Measurements from ENCODE around the gene ARHGAP32. TPM values are rescaled to one million over a fixed set of nuclear protein-coding genes. Genes with fewer than 3 reads are reported as not detected.

ARHGAP32 gene
- total RNA-seq, 1 donor from 2014 or later, result 5.1 TPM

GRCh38 chr11:129117595-129118350, 74.4 kb downstream of the ARHGAP32 start:
- intact Hi-C loops (cut with micrococcal nuclease), result loop anchor here (1.0 to 5.0 kb wide), 5 partner anchors 214 to 634 kb away; no protein-coding TSS in a partner anchor

GRCh38 chr11:129115652-129116586, 76.2 kb downstream of the ARHGAP32 start:
- intact Hi-C loops (cut with micrococcal nuclease), result loop anchor here (2.0 to 5.0 kb wide), 2 partner anchors 234 to 581 kb away; no protein-coding TSS in a partner anchor

DNA sequence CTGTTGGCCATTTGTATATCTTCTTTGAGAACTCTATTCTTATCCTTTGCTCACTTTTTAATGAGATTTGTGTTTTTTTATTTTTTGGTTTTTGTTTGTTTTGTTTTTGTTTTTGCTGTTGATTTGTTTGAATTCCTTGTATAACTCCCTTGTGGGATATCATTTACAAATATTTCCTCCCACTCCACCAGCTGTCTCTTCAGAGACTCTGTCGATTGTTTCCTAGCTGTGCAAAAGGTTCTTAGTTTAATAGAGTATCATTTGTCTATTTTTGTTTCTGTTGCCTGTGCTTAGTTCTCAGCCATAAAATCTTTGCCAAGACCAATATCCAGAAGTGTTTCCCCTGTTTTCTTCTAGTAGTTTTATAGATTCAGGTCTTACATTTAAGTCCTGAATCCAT, 82.4 kb downstream of the ARHGAP32 start:
- intact Hi-C loops (cut with micrococcal nuclease), result no loop called here

DNA sequence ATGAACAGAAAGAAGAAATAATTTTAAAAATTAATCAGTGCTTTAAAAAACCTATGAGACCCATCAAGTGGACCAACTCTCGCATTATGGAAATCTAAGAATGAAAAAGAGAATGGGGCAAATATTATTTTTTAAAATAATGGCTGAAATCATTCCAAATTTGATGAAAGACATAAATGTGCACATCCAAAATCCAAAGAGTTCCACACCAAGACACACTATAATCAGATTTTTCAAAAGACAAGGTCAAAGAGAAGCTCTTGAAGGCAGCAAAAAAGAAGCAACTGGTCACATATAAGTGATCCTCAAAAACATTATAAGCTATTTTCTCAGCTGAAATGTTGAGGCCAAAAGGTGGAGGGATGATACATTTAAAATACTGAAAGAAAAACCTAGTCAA, 85.3 kb downstream of the ARHGAP32 start:
- intact Hi-C loops (cut with micrococcal nuclease), result no loop called here

GRCh38 chr11:129102756-129103155, 89.4 kb downstream of the ARHGAP32 start:
- intact Hi-C loops (cut with micrococcal nuclease), result no loop called here

- intact Hi-C loops (cut with micrococcal nuclease), result no loop called here
Measured at GRCh38 chr11:129102225-129102624, 89.9 kb downstream of the ARHGAP32 start.

- intact Hi-C loops (cut with micrococcal nuclease), result no loop called here
Measured at GRCh38 chr11:129093283-129093682, 98.8 kb downstream of the ARHGAP32 start.

DNA sequence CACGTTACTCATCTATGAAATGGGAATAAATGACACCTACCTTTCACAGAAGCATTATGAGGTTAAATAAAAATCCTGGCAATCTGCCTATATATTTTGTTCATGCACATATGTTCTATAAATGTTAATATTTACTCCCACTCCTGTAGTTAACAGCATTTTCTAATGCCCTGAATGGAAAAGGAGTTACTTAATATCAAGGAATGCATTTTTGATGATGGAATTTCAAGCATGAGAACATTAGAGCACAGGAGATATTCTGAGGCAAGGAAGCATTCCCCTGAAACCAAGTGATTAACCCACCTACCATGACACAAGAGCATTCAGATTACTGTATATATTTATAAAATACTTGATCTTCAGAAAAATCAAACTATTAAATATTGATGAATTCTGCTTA, 102.1 kb downstream of the ARHGAP32 start:
- intact Hi-C loops (cut with micrococcal nuclease), result no loop called here

GRCh38 chr11:129089279-129089678, 102.8 kb downstream of the ARHGAP32 start:
- intact Hi-C loops (cut with micrococcal nuclease), result no loop called here

DNA sequence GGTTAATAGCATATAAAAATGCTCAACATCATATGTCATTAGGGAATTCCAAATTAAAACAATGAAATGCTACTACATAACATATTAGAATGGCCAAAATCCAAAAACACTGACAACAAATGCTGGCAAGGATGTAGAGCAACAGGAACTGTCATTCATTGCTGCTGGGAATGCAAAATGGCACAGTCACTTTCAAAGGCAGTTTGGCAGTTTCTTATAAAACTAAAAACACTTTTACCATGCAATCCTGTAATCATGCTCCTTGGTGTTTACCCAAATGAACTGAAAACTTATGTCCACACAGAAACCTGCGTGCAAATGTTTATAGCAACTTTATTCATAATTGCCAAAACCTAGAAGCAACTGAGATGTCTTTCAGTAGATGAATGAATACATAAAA, 105.1 kb downstream of the ARHGAP32 start:
- intact Hi-C loops (cut with micrococcal nuclease), result no loop called here

- intact Hi-C loops (cut with micrococcal nuclease), result no loop called here
Measured at GRCh38 chr11:129077191-129077590, 114.9 kb downstream of the ARHGAP32 start.

- intact Hi-C loops (cut with micrococcal nuclease), result no loop called here
Measured at GRCh38 chr11:129075757-129076156, 116.4 kb downstream of the ARHGAP32 start.

- intact Hi-C loops (cut with micrococcal nuclease), result no loop called here
Measured at GRCh38 chr11:129067454-129067853, 124.7 kb downstream of the ARHGAP32 start.

DNA sequence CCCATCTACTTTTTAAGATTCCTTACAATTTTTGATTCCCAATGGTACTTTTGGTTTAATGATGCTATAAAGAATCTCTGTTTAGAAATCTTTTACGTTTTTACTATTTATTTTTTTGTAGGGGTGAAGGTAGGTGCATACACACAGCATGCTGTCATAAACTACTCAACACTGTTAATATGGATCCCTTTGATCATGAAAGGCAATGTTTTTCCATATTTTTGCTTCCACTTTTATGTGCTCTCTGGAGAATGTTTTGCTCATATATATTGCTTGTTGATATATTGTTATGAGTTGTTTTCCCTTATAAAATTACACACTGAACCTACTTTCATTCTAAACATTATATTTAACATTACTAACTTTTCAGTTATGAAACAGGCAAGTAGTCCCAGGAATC, 125.9 kb downstream of the ARHGAP32 start:
- intact Hi-C loops (cut with micrococcal nuclease), result no loop called here

DNA sequence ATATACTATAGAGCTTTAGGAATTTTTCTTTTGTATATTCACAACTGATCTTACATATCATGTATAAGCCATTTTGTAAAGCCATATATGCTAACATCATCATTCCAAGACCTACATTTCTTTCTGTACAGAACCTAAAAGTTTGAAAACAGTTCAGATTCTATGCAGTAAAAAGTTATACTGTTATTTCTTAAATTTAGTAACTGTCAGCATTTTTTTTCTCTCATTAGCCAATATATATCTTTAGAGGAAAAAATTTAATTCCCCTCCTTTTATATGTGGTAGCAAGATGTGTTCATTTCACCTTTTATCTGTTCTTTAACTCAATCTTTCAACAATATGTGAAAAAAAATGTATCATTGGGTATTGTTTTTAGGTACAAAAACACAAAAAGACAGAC, 129.0 kb downstream of the ARHGAP32 start:
- intact Hi-C loops (cut with micrococcal nuclease), result no loop called here

- intact Hi-C loops (cut with micrococcal nuclease), result no loop called here
Measured at GRCh38 chr11:129061492-129062230, 130.5 kb downstream of the ARHGAP32 start.

DNA sequence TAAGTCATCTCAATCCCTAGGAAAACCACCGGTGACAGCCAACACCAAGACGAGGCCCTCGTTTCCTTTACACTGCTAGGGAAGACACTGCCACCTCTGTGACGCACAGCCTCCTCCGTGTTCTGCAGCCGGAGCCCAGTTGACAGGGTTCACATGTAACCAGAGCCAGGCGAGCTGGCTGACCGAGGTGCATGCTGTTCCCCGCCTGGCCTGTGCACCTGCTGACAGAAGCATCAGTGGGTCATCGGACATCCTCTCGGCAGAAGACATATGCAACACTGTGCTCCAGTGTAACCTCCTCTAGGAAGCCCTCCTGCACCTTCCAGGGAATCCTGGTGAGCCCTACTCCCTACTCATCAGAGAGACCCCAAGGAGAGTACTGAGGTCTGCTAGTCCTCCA, 135.2 kb downstream of the ARHGAP32 start:
- intact Hi-C loops (cut with micrococcal nuclease), result no loop called here

DNA sequence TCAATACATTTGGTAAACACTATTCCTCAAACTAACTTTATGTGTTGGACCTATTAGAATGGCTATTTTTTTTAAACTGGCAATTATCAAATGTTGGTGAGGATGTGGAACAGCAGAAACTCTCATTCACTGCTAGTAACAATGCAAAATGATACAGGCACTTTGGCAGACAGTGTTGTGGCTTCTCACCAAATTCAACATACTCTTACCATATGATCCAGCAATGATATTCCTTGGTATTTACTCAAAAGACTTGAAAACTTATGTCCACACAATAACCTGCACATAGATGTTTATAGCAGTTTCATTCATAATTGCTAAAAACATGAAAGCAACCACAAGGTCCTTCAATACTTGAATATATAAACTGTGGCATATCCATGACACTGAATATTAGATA, 136.9 kb downstream of the ARHGAP32 start:
- intact Hi-C loops (cut with micrococcal nuclease), result no loop called here

- intact Hi-C loops (cut with micrococcal nuclease), result no loop called here
Measured at GRCh38 chr11:129048911-129049310, 143.2 kb downstream of the ARHGAP32 start.

DNA sequence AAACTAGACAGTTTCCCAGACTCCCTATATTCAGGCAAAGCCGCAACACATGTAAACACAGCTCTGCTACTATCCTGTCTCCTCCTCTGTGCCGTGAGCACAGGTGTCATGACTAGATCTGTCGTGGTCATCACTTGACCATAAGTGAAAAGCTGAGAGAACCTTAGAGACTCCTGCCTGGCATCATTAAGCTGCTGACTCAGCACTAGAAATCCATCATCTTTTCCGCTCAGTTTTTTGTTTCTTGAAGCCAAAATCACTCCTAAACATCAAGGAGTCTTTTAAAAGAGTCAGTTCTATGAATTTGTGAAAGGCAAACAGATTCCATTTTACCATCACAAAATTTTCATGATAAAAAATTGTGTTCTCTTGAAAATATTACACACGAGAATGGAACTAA, 147.0 kb downstream of the ARHGAP32 start:
- intact Hi-C loops (cut with micrococcal nuclease), result no loop called here

DNA sequence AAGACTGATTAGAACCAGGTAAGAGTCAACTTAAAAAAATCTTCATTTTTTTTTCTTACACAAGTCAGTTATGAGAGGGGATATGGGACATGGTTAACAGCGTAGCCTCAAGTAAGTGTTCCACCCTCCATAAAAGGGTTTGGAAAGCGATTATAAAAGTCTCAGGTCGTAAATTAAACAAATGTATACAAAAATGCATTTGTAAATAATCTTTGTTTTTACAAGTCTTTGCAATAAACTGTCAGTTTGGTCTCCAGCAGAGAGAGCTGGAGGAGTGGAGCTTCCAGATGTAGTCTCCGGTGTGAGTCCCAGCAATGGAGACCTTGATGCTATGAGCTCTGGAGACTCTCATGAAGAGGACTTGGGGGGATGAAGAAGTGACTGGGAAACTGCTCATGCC, 149.6 kb downstream of the ARHGAP32 start:
- intact Hi-C loops (cut with micrococcal nuclease), result no loop called here

DNA sequence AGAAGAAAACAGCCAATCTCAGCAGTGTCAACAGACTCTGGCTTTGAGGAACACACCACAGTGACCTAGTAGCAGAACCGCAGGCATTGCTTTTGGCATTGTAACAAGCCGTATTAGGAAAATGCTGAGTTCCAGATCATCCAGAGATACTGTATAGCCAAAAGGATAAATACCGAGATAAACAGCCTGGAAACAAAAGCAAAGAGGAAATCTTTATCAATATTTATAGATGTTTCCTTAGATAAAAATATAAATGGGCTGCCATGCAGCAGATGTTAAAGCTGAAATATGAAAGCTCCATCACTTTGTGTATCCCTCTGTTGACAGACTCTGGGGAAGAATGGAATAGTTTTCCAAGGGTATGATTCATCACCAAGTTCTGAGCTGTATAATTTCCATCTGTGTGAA, 150.5 kb downstream of the ARHGAP32 start:
- intact Hi-C loops (cut with micrococcal nuclease), result no loop called here

Data from T-helper 2 cell treated with Interferon-gamma antibody and Interleukin-4, amounts not matched to agents 100 ng/mL and 5 ng/mL, for 36 hours (primary cell).